ENCODE results near the gene CRIP1. TPM values are rescaled to one million over a fixed set of nuclear protein-coding genes. Genes with fewer than 3 reads are reported as not detected.

CRIP1 gene
- 4.8 and 8.1 TPM in 2 replicates for total RNA-seq
- polyA plus RNA-seq: 3.0 and 3.1 TPM in 2 replicates
- polyA plus RNA-seq (2011; cell fraction: cytosol; rRNA removed): 2.9 and 3.9 TPM in 2 replicates
- polyA plus RNA-seq (2011; cell fraction: nucleus; rRNA removed): 3.3 and 3.7 TPM in 2 replicates
- polyA plus RNA-seq (2012): 2.8 and 4.2 TPM in 2 replicates
- 0.91 TPM in 1 of 2 replicates, not detected in the other for polyA minus RNA-seq
- polyA minus RNA-seq (2011; cell fraction: cytosol; rRNA and poly(A)+ RNA removed): 143 TPM
- 3.5 and 5.3 TPM in 2 replicates for polyA minus RNA-seq (2011; cell fraction: nucleus; rRNA and poly(A)+ RNA removed)
- percentile 18 among the genes with signal in this experiment for Bru-seq, nascent RNA
- percentile 46 among the genes with signal in this experiment for BruChase-seq, experiment 1, labeled RNA remaining after a 6-hour chase
- BruChase-seq, experiment 2, labeled RNA remaining after a 2-hour chase: percentile 22 among the genes with signal in this experiment
- long read RNA-seq, transcript CRIP1-201 (5 exons, 1,311 nt): major isoform, 10 of 13 reads
- long read RNA-seq, partial matches to known transcripts: 0 of 13 reads
- long read RNA-seq, other reads (novel, unspliced or antisense): 0 of 13 reads

- ChIA-PET POLR2A (no interaction called here), CTCF (interaction anchor here (0.9 to 1.5 kb wide), 4 partner anchors 9 to 116 kb away, joined by 3 to 6 read pairs (median 4); no protein-coding TSS in a partner anchor)
- no peaks in the 10 kb centered on the region for H3K9me3 ChIP-seq (replicated peaks; ENCODE audit: control insufficient read depth, insufficient read depth, low read length)
- H3K4me1 ChIP-seq (ENCODE audit: control insufficient read depth, extremely low read depth, insufficient read depth, low read length): peaks cover 11% of the 10 kb centered on the region
- H3K9me1 ChIP-seq (replicated peaks; ENCODE audit: control insufficient read depth, extremely low read depth, insufficient read depth, low read length): no peaks in the 10 kb centered on the region
- peaks cover 0 to 12% of the 10 kb centered on the region in 2 experiments for H3K27me3 ChIP-seq (ENCODE audit: control insufficient read depth in 2 of 2, insufficient read depth in 2 of 2, low read length in 2 of 2)
- H3K4me2 ChIP-seq (ENCODE audit: insufficient read depth, low read length): no peak within 1 kb of the TSS
- no peaks in the 10 kb centered on the region for H3K79me2 ChIP-seq (ENCODE audit: control insufficient read depth, insufficient read depth, low read length)
- BruUV-seq (replicated peaks): no TSS peak
- dilution Hi-C loops (cut with MboI; ENCODE audit: extremely low pct_ligation_motif_present, low sequenced_read_pairs) (no loop called here), intact Hi-C loops (cut with micrococcal nuclease) (no loop called here)
- H3K4me3 ChIP-seq (replicated peaks in 1 of 3; ENCODE audit: insufficient read depth in 1 of 3, low read depth in 1 of 3, low read length in 3 of 3): no peak within 1 kb of the TSS
- no peaks in the 10 kb centered on the region for H4K20me1 ChIP-seq (replicated peaks; ENCODE audit: control insufficient read depth, extremely low read depth, insufficient read depth, low read length)
- no peak for FAIRE-seq
- DNase-seq (ENCODE audit: low read depth, low spot score): no peak
- H3K9ac ChIP-seq (replicated peaks; ENCODE audit: extremely low read depth, insufficient read depth, low read length): no peak within 1 kb of the TSS
- H2AFZ ChIP-seq (ENCODE audit: low read depth, low read length): no peak within 1 kb of the TSS
- H3K27ac ChIP-seq (ENCODE audit: insufficient read depth, low read depth, low read length): no peak within 1 kb of the TSS
- TF ChIP-seq CTCF (IDR thresholded peaks at IDR 0.05; ENCODE audit: extremely low read depth in 1 of 2, insufficient read depth in 1 of 2, low read depth in 1 of 2, low read length in 2 of 2) (no peak), MYC (IDR thresholded peaks at IDR 0.05; ENCODE audit: low read depth, low read length) (no peak), POLR2AphosphoS5 (IDR thresholded peaks at IDR 0.05; ENCODE audit: insufficient read depth, low read depth, low read length) (no peak), FOS (IDR thresholded peaks at IDR 0.05; ENCODE audit: borderline replicate concordance, insufficient read depth, low read length) (no peak), POLR2A (IDR thresholded peaks at IDR 0.05; ENCODE audit: low read depth, low read length) (no peak), EZH2 (IDR thresholded peaks at IDR 0.05; ENCODE audit: borderline replicate concordance, low read depth, low read length, severe bottlenecking) (peak; percentile 84), JUN (IDR thresholded peaks at IDR 0.05; ENCODE audit: borderline replicate concordance, insufficient read depth, insufficient read length, low read depth) (no peak), GATA2 (IDR thresholded peaks at IDR 0.05; ENCODE audit: insufficient read depth, insufficient read length, low read depth, low read length) (peak; percentile 28), MAX (IDR thresholded peaks at IDR 0.05; ENCODE audit: insufficient read depth, insufficient read length) (no peak)
- no peaks in the 10 kb centered on the region for H3K36me3 ChIP-seq (ENCODE audit: control insufficient read depth in 2 of 2, extremely low read depth in 1 of 2, insufficient read depth in 2 of 2, low read length in 2 of 2)
Measured at GRCh38 chr14:105486163-105486973, at the start of gene CRIP1. TSS of gene CRIP1 (plus strand) at chr14:105486886. CDS start at chr14:105487260, 374 bp downstream.

All from endothelial cell of umbilical vein (primary cell).